Esophagus mucosa (tissue), 1 donor: ENCODE data around the gene GRK6. TPM values are rescaled to one million over a fixed set of nuclear protein-coding genes. Genes with fewer than 3 reads are reported as not detected.
"Not testable (repeated sequence)": the region's sequence is repeated elsewhere in the genome, so short reads cannot be mapped to it uniquely, and the experiment has no call there.

Experiments used
- ATAC-seq: fragments of 200-7000 bp; cut with Tn5 transposase; one replicate; pipeline ENCODE4 v1.9.1; 2020
- total RNA-seq: library from RNA; stranded (reverse); gene quantifications from one replicate; pipeline ENCODE4 v1.2.4, GENCODE V29; 2023
- donor health status: DM: yes; HTN: yes; CAD: no.

GRK6 gene
- total RNA-seq, 1 donor from 2014 or later, result 26.6 TPM

DNA sequence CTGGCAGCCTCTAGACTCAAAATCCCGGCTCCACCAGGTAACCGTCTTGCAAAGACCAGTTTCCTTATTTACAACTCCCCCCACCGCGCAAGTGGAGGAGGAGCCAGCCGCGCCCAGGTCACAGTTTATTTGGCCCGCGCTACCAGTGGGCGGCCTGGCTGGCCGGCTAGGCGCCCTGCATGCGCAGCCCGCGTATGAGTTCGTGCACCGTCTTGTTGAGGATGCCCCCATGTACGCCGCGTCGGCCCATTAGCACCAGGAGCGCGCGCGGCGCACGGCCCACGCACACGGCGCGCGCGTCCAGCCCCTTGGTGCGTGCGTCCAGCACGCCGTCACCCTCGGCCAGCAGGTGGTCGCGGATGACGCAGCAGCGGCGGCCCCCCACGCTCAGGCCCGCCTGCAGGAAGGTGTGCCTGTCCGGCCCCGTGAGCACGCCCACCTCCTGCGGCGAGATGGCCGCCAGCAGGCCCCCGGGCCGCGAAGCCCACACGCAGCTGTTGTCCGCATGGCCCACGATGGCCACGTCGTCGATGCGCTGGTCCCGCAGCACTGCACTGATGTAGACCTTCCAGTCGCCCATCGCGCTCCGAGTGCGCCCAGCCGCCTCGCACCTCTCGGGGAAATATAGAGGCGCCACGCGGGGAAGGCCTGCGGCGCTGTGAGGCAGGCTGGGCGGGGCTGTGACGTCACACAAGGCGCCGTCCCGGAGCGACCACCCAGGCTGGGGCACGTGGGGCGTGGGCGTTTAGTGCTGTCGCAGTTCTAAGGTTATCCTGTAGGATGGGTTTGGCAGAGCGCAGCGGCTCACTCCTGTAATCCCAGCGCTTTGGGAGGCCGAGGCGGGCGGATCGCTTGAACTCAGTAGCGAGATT is 26.2 kb upstream of the GRK6 start, which contains the start of gene PFN3:
Gene PFN3, minus strand, starts transcription at position 665 of the 872 bp plus-strand sequence. Its CDS starts 85 bp downstream, at position 580.
- no peak for ATAC-seq

DNA sequence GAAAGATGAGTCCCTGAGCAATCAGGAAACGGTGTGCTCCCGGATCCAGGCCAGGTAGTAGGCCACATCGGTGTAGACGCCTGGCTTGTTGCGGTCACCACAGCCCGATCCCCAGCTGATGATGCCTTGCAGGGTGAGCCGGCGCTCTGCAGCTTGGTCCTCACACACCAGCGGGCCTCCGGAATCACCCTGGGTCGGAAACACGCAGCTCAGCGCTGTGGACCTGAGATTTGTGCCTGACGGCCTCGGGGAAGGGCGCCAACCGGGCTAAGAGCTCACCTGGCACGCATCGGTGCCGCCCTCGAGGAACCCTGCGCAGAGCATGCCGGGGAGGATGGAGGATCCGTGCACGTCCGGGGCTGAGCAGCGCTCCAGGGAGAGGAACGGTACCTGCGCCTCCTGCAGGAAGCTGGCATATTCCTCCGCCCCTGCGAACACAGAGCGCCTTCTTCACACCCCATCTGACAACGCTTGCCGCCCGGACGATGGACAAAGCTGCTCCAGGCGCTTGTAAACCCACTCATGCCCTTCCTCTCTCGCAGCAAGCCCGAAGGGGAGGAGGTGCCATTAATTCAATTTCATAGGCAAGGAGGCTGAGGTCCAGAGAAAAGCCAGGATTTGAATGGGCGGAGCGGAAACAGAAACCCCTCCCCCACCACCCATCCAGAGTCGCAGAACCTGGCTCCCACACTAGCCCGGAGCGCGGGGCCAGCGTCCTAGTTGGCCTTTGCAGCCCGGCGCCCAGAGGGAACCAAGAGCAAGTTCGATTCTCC is 24.0 kb upstream of the GRK6 start:
- ATAC-seq, result peak; percentile 71

DNA sequence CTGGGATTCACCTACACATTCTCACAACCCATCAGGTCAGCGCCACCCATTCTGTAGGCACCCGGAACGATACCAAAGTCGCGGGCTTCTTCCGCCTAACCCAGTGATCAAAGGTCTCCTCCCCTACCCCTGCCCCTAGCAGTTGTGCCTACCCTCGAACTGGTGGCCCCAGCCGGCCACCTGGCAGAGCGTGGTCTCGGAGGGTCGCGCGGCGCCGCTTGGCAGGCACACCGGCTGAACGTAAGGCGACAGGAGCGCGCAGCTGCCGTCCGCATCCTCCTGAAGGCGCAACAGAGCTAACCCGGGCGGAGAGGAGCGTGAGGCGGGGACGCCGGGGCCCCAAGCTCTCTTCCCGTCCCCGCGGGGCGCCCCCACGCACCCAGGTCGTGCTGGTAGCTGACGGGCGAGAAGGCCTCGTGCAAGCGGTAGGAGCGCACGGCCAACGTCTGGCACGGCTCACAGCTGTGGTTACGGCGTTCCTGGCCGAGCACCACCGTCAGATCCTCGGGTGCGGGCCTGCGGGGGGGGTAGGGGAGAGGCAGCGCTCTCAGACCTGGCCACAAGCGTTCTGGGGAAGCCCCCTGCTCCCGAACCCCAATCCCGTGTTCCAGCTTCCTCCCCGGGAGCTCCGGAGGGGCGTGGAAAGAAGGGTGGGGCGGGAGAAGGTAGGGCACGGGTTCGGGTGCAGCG is 23.2 kb upstream of the GRK6 start:
- peak; percentile 43 for ATAC-seq

DNA sequence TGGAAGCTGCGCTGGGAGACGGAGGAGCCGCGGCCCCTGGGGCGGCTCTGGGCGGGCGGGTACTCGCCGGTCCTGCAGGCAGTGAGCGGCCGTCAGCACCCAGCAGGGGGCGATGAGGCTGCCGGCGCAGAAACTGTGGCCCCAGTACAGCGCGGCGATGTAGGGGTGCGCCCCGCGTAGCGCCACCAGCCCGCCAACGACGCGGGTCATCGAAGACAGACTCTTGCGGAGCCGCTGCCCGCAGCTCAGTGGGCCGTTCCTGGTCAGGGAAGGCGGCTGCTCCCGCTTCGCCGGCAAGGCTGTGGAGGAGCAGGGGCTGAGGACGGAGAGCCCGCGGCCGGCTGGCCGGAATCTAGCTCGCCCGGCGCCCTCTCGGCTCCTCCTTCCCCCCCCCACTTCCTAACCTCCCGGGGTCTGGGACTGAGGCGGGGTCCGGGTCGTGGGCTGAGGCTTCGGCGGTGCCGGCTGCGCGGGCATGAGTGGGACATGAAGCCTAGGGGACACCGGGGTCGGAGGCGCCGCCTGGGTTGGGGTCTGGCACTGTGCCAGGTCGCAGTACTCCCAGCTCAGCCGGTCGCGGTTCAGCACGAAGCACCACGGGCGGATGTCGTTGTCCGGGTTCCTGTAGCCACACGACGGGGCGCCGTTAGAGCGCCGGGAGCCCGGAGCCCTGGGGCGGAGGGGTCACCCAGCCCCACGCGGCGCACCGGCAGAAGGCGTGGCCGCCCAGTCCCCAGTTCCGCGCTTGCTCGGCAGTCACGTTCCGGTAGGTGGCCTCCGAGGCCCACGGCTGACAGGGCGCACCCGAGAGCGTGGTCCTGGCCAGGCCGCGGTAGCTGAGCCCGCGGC is 22.5 kb upstream of the GRK6 start:
- peak; percentile 85 for ATAC-seq

DNA sequence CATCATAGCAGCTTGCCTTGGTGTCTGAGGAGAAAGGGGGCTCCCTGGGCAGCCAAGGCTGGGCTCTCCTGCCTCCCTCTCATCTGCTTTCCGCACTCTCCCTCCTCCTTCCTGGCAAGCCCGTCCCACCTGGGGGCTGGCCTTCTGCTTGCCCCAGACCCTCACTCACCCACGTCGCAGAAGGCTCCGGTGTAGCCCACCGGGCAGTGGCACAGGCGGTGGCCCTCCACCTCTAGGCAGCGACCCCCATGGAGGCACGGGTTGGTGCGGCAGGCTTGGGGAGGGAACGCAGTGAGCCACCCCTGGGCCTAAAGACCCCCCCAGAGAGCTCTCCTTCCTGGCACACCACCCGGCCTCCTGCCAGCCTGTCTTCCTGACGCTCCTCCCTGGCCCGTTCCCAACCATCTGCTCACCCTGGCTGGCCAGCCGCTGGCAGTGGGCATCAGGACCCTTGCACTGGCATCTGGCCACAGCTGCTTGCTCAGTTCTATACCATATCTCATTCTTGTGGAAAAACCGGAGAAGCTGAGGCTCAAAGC is 21.8 kb upstream of the GRK6 start:
- no peak for ATAC-seq

DNA sequence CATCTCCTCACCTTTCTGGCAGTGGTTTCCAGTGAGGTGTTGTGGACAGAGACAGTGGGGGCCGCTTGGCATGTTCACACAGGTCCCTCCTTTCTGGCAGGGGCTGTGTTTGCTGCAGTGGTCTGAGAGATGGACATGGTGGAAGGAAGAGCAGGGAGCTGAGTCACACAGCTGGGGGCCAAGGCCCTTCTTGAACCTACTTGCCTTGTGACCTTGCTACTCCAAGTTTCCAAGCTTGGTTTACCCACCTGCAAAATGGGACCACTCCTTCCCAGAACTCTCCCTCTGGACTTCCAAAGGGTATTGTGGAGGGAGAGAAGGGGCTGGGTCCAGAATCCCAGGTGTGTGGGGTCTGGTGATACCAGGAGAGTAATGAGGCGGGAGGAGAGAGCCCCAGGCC is 21.2 kb upstream of the GRK6 start:
- ATAC-seq, result no peak

DNA sequence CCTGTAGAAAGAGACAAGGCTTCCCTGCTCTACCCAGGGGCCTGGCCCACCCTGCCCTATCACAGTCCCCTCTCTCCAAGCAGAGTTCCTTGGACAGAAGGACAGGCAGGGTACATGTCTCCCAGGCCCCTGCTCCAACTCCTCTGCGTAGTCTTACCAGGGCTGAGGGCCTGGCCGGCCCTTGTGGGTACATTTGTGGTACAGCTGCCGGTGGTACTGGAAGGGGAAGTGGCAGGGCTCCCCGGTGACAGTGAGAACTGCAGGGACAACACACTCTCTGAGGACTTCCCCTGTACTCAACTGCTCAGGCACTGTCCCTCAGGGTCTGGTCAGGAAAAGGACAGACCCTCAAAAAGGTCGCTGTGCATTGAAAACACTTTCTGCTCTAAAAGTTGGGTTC is 20.7 kb upstream of the GRK6 start:
- ATAC-seq, result no peak

DNA sequence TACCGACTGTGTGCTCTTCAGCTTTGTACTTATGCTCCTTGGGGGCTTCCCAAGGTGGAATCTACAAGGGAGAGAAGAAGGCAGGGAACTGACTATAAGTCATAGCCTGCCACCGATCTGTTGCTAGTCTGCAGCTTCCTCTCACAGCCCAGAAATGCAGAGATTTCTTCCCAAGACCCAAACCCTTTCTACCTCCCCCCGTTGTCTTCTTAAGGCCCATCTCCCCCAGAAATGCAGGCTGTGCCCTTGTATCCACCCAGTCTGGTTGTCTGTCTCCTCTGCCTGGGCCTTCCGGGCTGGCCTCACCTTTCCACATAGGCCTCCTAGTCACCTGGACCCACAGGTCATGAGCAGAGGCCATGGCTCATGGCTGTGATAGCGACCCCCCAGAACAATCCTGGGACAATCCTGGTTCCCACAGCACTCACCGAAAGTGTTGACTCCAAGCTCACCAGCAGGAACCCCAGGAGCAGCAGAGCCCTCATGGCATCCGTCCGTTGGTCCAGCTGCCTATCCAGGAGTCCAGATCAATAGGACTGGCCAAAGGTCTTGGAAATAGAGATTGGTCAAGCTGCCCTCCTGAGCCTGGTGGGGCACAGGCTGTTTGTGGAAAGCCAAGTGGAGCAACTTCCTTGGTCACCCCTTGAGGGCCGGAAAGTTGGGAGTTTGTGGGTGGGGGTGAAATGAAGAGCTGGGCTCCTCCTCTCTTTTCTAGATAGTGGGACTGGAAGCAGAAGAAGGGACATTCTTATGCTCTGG is 17.3 kb upstream of the GRK6 start, which contains the start of gene F12:
Gene F12, minus strand, starts transcription at position 522 of the 759 bp plus-strand sequence. Its CDS starts 37 bp downstream, at position 485.
- no peak for ATAC-seq

DNA sequence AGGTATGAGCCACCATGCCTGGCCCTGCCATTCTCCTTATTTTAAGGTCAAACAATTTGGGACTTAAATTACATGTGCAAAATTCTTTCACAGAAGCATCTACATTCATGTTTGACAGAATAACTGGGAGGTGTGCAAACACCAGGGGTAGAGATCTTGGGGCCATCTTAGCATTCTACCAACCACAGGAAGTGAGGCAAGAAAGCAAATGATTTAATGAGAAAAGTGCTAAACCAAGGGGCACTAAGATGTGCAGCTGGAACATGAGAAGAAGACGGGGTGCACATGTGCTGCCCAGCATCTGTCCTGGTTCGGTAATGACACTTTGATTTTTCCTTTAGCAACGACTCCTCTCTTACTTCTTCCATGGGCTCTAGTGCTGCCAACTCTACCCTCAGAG is 15.9 kb upstream of the GRK6 start:
- ATAC-seq, result no peak

DNA sequence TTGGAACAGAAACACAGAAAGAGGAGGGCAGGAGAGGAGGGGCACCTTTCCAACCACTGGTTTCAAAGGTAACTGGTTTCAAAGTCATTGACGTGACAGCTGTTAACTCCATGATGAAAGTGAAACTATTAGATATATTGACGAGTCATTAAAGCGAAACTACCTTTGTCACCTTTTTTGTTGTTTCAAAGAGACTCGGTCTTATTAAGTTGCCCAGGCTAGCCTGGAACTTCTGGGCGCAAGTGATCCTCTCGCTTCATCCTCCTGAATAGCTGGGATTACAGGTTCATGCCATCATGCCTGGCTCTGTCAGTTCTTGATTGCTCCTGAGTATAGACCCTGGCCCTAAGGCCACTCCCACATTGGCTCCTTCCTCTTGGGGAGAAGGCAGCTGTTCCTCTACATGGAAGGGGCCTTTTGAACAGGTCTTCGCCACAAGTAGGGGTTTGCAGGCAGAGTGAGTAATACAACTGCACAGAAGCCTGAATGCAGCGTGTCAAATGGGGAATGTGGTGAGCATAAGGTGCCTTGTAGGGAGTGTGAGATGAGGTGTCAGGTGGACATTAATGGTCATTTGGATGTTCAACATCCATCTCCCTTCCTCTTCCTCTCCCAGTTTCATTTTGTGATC is 13.8 kb upstream of the GRK6 start:
- ATAC-seq, result no peak

DNA sequence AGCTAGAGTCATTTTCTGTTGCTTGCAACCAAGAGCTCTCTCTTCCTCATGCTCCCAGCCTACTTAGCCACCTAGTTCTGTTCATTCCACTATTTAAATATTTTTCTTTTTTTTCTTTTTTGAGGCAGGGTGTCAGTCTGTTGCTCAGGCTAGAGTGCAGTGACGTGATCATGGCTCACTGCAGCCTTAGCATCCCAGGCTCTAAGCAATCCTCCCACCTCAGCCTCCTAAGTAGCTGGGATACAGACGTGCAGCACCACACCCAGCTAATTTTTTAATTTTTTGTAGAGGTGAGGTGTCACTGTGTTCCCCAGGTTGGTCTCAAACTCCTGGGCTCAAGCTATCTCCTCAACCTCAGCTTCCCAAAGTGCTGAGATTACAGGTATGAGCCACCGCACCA is 12.0 kb upstream of the GRK6 start:
- ATAC-seq, result no peak

DNA sequence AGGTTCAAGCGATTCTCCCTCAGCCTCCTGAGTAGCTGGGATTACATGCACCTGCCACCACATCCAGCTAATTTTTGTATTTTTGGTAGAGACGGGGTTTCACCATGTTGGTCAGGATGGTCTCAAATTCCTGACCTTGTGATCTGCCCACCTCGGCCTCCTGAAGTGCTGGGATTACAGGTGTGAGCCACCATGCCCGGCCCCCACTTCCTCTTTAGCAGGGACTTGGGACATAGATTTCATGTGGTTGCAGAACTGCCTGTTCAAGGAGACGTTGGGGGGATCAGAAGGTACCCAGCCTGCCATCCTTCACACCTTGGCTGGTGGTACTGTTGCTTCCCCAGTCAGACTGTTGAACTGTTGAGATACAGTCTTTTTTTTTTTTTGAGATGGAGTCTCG is 9.4 kb upstream of the GRK6 start:
- ATAC-seq, result not testable (repeated sequence)

DNA sequence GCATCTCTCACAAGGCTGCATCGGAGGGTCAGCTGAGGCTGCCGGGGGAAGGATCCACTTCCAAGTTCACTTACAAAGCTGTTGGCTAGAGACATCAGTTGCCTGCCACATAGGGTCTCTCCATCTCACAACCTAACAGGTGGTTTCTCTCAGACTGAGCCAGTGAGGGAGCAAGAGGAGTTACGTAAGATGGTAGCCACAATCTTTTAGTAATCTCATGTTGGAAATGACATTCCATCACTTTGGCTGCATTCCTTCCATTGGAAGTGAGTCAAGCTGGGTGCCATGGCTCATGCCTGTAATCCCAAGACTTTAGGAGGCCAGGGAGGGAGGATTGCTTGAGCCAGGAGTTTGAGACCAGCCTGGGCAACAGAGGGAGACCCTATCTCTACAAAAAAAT is 7.4 kb upstream of the GRK6 start:
- ATAC-seq, result no peak

DNA sequence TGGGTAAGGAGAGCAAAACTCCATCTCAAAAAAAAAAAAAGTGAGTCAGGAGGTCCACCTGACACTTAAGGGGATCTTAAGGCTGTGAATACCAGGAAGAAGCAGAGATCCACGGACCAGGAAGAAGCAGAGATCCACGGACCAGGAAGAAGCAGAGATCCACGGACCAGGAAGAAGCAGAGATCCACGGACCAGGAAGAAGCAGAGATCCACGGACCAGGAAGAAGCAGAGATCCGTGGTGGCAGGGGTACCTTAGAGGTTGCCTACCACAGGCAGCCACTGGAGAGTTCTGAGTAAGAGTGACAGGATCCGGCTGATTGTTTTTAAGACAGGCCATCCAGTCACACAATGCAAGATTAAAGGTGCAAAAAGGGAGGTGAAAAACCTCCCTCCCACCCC is 6.0 kb upstream of the GRK6 start:
- not testable (repeated sequence) for ATAC-seq

DNA sequence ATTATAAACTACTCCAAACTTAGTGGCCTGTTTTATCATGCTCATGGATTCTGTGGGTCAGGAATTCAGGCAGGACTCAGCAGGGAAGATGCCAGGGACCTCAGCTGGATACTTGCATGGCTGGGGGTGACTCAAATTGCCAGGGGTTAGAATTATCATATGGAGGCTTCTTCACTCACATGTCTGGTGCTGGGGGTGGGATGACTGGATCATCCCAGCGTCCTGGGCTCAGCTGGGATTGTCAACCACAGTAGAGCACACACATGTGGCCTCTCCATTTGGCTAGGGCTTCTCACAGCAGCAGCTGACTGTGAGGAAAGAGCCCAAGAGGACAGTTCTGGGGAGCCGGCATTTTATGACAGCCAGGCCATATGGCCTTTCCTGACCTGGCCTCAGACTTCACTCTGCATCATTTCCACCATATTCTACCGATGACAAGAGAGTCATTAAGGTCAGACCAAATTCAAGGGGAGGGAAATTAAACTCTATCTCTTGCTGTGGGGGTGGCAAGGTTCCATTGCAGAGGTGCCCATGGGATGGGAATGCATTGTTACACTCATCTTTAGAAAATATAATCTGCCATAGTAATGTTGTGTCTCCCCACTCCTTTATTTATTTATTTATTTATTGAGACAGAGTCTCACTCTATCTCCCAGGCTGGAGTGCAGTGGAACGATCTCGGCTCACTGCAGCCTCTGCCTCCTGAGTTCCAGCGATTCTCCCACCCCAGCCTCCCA is 5.2 kb upstream of the GRK6 start:
- ATAC-seq, result no peak

DNA sequence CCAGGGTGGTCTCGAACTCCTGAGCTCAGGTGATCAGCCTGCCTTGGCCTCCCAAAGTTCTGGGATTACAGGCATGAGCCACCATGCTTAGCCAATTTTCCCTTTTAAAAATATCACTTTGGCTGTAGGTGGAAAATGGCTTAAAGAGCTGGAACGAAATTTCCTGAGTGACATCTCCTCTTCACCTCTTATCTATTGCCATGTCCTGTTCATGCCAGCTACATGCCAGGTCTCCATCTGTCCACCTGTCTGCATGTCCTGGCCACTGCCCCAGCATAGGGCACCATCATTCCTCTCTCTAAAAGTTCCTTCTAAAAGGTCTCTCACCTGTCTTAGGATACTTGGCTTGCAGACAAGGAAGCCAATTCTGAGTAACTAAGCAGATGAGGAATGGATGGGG is 2.8 kb upstream of the GRK6 start:
- no peak for ATAC-seq

DNA sequence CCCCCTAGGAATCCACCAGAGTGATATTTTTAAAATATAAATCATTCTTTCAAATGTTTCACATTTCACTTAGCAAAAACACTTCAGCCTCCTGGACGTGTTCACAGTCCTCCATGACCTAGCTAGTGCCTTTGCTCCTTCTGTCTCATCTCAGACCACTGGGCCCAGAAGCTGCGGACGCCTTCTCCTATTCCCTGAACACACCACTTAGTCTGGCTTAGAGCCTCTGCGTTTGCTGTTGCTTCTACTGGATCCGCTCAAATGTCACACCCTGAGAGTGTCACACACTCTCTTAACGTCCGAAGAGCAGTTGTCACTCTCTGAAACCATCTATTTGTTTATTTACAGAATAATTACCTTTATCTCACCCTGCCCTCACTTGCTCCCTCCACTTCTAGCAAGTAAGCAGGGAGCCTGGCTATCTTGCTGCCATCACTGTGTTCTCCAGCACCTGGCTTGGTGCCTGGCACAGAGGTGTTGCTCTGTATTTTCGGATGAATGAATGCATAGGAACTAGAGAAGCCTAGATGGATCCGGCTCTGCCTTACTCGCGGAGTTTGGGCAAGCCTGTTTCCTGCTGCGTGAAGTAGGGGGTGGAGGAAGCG is 1.2 kb upstream of the GRK6 start:
- no peak for ATAC-seq

DNA sequence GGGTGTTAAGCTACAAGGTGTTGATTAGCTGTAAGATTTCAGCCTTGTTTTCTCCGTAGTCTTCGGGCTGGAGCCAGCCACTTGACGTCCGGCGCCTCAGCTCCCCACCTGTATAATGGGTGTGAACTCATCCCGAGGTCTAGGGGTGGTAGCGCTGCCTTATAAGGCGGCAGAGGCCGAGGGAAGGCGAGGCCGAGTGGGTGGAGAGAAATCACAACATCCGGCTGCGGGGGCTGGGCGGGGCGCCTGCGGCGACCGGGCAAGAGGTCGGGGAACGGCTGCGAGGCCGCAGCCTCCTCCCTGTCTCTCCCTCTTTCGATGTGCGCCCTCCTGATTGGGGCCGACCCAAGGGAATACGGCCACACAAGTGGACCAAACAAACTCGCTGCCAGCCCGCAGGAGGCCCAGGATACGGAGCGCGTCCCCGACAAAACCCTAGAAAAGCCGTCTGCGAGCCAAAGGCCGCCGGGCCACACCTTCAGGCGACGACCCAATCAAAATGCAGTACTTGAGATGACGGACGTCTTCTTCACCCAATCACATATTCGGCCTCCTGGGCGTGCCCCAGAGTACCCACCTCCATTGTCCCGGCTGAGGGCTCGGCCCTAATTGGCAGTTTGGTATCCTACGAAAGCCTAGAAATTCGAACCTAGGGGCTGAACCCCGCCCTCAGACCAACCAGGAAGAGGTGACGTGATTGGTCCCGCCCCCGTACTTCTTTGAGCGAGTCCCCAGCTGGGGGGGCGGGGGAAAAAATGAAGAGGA is 493 bp upstream of the GRK6 start:
- ATAC-seq, result peak; percentile 93
